Mammary epithelial cell (primary cell): ENCODE measurements around the gene ARHGAP4.

Source experiments
- CTCF ChIP-seq, 2 donors: IDR thresholded peaks in 1 of 2; conservative IDR thresholded peaks in 1 of 2; 2 replicates each; pipeline ENCODE4 v1.5.1; 2011 to 2012; ENCODE audit warnings: inconsistent platforms in 2 of 2, low read length in 2 of 2, mild to moderate bottlenecking in 2 of 2, control low read depth in 1 of 2, low read depth in 1 of 2; ENCODE audit not compliant: insufficient read depth in 1 of 2; ENCODE audit errors: extremely low read depth in 1 of 2
- EZH2 ChIP-seq: IDR thresholded peaks from 2 replicates; pipeline ENCODE4 v1.6.1; 2012; ENCODE audit warnings: low read length, inconsistent platforms, borderline replicate concordance

GRCh38 chrX:153969125-153969903 lies 43.2 kb upstream of the ARHGAP4 start:
- no peak for TF ChIP-seq CTCF (conservative IDR thresholded peaks at IDR 0.05 in 1 of 2, IDR thresholded peaks at IDR 0.05 in 1 of 2; ENCODE audit: extremely low read depth in 1 of 2, insufficient read depth in 1 of 2, low read depth in 1 of 2, low read length in 2 of 2)
- no peak for TF ChIP-seq EZH2
